AG04449 (cell line): ENCODE results near the gene RNF4.

Experiments
- CTCF ChIA-PET: fragments of 350-600 bp; formaldehyde crosslinking; extraction: SDS; loops from one replicate; lab custom pipeline; 2021; ENCODE audit warnings: antibody characterized with exemption; lab: Yijun Ruan, JAX
- POLR2A ChIA-PET: fragments of 400-600, 350-600 bp; formaldehyde crosslinking; extraction: SDS; loops from one replicate; lab custom pipeline; 2020; ENCODE audit warnings: antibody characterized with exemption, inconsistent platforms; lab: Yijun Ruan, JAX
- DNase-seq: peaks from one replicate; pipeline ENCODE4 v3.0.0-alpha.2; 2010; ENCODE audit warnings: low read depth, low spot score
- H3K4me3 ChIP-seq: 2 replicates; pipeline ENCODE4 v1.5.1; 2011; ENCODE audit warnings: low read depth, mild to moderate bottlenecking, control low read depth, low read length
- TF ChIP-seq, protein P1 (sequence below): IDR thresholded peaks from one replicate; pipeline ENCODE4 v1.5.1; 2011; ENCODE audit warnings: mild to moderate bottlenecking, moderate library complexity, low read length, control low read depth, inconsistent platforms; ENCODE audit not compliant: insufficient read depth; ENCODE audit errors: missing control alignments

Gene RNF4

DNA sequence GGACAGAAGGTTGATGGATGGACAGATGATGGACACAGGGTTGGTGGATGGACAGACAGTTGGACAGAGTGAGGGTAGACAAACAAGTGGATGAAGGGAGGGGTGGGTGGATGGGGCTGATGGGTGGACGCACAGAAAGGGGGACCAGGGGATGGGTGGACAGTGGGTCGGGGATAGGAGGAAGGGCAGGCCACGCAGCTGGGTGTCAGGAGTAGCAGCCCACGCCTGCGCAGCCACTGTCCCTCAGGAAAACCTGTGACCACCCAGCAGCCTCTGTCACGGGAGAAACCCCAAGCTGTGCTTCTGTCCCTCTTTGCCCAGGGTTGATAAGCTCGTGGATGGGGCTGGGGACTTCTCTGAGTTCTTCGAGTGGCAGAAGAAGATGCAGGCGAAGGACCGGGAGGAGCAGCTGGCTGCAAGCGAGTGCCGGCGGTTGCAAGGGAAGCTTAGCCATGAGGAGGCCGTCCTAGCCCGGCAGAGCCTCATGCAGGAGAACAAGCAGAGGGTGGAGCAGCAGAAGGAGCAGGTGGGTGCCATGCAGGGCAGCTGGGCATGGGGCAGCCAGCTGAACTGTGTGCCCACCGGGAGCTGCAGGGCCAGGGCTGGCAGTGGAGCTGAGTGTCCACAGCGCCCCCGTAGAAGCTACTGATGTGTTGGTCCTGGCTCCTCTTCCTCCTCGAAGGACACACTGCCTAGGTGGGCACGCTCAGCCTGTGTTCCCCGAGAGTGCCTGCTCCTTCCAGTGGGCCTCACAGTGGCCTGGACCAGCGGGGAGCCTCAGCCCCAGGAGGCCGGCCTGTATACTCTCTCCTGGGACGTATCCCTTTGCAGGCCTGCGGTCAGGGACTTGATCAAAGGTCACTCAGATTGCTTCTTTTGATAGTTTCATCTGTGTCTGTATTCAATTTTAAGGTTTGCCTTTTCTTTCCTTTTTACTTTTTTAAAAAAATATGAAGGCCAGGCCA, 16.8 kb upstream of the RNF4 start:
- H3K4me3 ChIP-seq = no peak overlapping the region
- CTCF ChIA-PET = interaction anchor here (0.6 kb wide), 1 partner anchor 546 kb away, joined by 3 read pairs; no protein-coding TSS in a partner anchor
- no peak for DNase-seq
- POLR2A ChIA-PET = no interaction called here
- TF ChIP-seq, protein P1, sequence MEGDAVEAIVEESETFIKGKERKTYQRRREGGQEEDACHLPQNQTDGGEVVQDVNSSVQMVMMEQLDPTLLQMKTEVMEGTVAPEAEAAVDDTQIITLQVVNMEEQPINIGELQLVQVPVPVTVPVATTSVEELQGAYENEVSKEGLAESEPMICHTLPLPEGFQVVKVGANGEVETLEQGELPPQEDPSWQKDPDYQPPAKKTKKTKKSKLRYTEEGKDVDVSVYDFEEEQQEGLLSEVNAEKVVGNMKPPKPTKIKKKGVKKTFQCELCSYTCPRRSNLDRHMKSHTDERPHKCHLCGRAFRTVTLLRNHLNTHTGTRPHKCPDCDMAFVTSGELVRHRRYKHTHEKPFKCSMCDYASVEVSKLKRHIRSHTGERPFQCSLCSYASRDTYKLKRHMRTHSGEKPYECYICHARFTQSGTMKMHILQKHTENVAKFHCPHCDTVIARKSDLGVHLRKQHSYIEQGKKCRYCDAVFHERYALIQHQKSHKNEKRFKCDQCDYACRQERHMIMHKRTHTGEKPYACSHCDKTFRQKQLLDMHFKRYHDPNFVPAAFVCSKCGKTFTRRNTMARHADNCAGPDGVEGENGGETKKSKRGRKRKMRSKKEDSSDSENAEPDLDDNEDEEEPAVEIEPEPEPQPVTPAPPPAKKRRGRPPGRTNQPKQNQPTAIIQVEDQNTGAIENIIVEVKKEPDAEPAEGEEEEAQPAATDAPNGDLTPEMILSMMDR = no peak

DNA sequence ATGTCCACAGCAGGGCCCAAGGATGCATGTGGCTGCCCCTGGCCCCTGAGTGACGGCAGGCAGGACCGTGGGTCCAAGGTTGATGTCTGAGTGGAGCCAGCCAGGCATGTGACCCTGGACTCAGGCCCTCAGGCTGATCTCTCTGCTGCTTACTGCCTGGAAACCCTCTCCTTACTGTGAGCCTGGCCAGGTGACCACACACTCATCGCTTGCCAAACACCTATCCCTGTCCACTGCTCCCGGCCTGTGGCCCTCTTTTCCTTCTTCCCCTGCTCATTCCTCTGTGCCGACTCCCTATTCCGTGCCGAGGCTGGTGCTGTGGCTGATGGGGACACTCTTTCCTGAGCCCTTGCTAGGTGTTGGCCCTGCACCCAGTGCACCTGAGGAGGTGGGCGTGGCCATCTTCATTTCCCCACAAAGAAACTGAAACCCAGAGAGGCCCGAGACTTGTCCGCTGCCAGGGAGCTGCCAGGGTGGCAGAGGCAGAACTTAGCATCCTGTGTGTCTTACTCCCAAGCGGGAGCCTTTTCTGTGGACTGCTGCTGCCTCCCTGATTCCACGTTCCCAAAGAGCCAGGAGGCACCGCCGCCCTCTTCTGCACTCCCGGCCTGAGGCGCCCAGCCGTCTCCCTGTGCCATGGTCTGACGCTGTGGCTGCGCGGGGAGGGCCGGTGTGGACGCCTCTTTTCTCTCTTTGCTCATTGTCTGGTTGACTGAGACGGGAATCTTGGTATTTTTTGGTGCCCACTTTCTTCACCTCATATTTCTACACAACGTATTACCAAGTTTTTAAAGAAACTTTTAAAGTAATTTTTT, 11.2 kb upstream of the RNF4 start:
- no peak overlapping the region for H3K4me3 ChIP-seq
- TF ChIP-seq, protein P1 = no peak
- no peak for DNase-seq
- ChIA-PET CTCF (interaction anchor here (1.0 kb wide), 1 partner anchor 21 kb away, joined by 3 read pairs; no protein-coding TSS in a partner anchor), POLR2A (interaction anchor here (1.5 kb wide), 1 partner anchor 196 kb away, joined by 5 read pairs; the partner anchor contains the start of gene MXD4)

DNA sequence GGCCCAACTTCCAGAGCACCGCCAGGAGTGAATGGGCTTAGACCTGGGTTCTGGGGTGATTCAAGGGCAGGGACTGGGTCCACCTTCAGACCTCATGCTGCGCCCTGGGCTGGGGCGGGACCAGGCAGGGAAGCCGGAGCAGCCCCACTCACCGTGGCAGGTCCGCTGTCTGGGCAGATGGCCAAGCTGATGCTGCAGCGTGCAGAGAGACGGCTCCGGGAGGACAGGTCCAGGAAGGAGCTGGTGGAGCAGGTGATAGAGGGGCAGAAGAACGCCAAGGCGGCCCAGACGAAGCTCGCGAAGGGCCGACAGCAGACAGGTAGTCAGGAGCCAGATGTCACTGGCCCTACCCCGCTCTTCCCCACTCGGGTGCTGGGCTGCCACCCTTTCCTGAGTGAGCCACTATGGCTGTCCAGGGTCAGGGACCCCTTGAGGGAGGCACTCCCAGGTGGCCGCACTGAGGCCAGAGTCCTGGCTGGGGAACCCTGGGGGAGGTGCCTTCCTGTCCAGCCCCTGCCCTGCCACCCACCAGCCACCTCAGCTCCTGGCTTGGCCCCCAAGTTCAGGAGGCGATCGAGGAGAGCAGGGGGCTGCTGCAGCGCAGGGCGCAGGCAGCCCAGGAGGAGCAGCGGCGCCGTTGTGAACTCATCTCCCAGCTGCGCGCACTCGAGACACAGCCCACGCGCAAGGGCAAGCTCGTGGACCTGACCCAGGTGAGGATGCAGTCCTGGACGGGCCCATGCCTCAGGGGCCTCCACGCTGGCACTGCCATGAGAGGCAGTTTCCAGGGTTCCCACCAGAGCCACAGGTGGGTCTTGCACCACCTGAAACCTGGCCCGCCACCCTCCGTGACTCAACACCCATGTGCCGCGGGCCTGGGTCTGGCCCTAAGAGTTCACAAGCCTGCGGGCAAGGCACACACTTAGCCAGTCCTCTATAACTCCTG, 10.1 kb upstream of the RNF4 start:
- no peak for DNase-seq
- TF ChIP-seq, protein P1 = no peak
- no peak overlapping the region for H3K4me3 ChIP-seq
- ChIA-PET POLR2A (no interaction called here), CTCF (interaction anchor here (0.8 to 1.2 kb wide), 3 partner anchors 10 to 238 kb away, joined by 3 read pairs; partner anchors contain the start of gene RNF4)

- no peak for DNase-seq
- H3K4me3 ChIP-seq = no peak overlapping the region
- ChIA-PET POLR2A (no interaction called here), CTCF (interaction anchor here (0.8 to 1.2 kb wide), 3 partner anchors 9 to 239 kb away, joined by 3 read pairs; partner anchors contain the start of gene RNF4)
- TF ChIP-seq, protein P1 = no peak
Observed at GRCh38 chr4:2459589-2460349, 9.1 kb upstream of the RNF4 start.
